NCI-H748 (cell line): ENCODE measurements around the gene CKS2.

Source experiments
- DNase-seq: peaks from one replicate; lab custom pipeline; 2025; ENCODE audit not compliant: unreplicated experiment; lab: John Stamatoyannopoulos, UW

Gene CKS2

DNA sequence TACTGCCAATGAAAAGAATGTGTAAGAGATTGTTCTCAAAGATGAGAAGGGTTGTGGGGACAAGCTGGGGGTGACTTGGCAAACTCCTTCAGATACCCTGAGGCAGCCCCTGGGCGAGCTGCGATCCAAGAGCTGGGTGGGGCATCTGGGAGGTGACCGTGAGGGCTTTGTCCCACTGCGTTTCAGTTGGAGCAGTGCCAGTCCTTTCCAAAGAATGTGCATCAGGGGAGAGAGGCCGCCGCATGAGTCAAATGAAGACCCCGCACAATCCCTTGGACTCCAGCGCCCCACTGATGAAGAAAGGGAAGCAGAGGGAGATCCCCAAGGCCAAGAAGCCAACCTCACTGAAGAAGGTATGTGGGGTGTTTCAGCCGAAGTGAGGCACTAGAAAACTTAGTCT lies 35.7 kb downstream of the CKS2 start:
- DNase-seq: no peak

DNA sequence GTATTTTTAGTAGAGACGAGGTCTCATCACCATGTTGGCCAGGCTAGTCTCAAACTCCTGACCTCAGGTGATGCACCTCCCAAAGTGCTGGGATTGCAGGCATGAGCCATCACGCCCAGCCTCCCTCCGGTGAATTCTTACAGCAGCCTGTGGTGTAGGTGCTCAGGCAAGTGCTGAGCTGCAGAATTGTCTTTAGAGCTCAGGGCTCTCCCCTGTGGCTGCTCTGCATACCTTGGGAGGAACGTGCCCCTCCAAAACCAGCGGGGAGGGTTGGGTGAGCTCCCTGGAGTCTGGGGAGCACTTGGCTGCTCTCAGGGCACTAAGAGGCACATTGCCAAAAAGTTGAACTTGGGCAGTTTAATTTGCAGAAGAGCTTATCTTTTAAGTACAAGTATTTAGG lies 36.7 kb downstream of the CKS2 start:
- no peak for DNase-seq

DNA sequence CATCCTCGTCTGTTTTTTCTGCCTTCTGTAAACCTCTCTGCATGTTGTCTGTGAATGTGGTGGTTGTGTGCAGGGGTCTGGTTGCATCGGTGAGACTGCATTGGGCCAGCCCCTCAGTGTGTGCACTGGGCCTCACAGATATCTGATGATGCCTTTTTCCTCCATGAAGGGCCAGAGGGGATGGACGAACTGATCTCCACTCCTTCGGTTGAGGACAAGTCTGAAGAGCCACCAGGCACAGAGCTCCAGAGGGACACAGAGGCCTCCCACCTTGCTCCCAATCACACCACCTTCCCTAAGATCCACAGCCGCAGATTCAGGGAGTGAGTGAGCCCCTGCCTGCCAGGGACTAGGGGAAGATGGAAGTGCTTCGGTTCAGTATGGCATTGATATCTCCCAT lies 38.6 kb downstream of the CKS2 start:
- DNase-seq: no peak

DNA sequence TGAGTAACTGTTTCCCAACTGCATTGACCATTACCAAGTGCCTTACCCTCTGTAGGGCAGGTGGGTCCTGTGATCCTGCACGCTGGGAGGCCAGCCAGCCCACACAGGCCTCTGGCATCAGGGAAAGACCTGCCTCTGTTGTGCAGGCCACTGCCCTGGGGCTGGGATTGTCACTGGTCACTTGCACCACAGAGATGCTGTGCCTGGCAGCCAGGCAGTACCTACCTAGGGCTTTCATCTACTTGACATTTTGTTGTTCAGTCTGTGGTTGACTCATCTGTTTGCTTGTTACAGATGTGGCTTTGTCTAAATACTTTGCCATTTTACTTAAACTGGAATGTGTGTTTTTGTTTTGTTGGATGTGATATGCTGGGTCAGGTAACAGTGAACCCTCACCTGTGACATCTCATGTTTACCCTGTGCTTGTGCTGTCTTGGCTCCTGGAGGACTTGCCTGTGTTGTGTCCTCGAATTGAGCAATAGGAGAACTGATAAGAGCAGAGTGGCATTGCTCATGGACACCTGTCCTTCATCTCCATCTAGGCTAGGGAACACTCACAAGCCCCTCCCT lies 40.1 kb downstream of the CKS2 start:
- no peak for DNase-seq

DNA sequence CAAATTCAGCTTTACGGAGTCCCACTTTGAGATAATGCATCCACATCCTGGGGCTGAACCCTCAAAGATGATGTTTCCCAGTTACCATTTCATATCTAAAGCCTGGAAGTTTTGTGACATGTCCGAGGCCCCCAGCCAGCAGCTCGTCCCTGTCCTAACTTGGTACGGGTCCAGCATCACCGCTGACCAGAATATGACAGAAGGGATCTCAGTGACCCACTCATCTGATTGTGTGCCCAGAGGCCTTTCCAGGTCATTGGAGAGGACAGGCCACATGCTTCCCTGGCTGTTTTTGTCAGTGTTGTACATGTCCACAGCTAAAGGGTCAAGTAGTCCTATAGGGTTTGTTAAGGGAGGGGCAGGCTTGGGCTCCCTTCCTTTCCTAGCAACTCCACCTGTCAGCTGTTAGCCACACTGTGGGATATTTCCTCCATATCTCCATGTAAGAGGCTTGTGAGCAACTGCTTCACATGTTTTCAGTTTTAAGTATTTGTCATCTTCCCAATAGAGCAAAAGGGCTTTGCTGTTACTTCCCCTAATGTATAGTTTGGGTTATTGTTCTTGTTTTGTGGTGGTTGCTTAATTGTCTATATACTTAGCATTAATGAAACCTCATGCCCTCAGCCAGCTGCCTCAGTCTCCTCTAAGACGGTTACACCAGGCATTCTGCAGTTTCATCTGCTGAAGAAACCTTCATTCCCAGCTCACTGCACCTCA lies 40.7 kb downstream of the CKS2 start:
- no peak for DNase-seq

DNA sequence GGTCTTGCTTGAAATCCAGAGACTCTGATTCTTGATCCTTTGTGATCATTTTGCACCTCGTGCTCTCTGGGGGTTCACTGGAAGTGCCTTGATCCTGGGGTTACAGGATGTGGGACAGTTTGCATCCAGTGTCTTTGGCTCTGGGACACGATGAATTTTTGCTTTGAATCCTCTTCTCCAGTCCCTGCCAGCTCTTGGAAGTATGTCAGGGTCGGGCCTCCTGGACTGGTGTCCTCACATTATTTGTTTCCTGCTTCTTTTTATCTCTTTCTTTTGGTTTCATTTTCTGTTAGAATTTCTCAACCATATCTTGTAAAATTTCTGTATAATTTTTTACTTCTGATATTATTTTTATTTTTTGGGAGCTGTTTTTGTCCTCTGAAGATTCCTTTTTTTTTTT lies 41.5 kb downstream of the CKS2 start:
- DNase-seq: no peak

DNA sequence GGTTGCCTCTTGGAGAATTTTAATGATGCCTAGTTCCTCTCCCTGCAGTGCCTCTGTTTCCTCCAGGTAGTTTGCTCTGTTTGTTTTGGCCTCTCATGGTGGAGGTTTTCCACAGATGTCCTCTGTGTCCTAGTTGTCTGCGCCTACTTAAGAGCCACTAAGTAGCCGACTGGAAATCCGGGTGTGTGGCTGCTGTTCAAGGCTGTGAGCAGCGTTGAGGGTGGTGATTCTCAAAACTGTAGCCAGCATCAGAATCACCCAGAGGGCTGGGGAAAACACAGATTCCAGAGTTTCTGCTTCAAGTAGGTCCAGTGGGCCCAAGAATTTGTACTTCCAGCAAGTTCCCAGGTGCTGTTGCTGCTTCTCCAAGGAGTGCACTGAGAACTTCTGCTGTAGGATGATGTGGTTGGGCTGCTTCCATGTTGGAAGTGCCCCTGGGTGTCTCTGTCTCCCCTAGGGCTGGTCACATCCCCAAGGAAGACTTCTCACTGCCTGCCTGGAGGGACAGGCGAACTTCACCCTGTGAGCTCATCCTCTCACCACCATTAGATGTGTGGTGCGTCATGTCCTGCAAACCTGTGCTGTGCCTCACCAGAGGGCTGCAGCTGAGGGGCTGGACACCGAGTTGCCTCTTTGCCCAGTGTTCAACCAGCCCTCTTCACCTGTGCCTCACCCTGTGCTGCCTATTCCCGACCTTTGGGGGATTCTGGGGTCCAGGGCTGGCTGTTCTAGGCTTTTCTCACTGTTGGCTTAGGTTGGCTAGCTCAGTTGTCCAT lies 42.1 kb downstream of the CKS2 start:
- no peak for DNase-seq

DNA sequence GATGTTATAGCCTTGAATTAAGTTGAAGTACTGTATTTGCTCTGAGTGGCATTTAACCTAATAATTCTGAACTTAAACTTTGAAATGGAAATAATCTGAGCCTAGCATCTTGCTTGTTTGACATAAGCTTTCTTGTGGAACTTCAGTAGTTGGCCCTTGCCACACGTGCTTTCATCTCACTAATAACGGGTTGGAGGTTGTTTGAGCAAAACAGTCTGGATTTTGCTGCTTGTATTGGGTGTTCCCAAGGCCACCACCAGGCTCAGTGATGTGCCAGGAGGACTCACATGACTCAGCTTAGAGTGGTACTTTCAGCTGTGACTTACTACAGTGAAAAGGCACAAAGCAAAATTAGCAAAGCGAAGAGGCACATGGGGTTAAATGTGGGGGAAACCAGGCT lies 43.0 kb downstream of the CKS2 start:
- DNase-seq: no peak

DNA sequence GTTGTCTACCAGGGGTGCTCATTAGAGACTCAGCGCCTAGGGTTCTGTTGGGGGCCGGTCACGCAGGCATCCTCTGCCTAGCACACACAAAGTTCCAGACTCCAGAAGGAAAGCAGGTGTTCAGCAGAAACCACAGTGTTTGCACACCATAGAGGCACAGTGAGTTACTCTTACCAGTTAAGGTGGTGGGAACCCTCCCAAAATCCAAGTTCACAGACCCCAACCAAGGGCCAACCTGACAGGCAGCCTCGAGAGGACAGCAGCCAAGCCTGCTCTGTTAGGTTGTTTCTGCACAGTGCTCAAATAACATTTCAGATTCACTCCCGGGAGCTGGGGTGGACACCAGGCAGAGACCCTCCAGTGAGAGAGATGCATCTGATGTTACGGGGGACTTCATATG lies 43.5 kb downstream of the CKS2 start:
- no peak for DNase-seq

DNA sequence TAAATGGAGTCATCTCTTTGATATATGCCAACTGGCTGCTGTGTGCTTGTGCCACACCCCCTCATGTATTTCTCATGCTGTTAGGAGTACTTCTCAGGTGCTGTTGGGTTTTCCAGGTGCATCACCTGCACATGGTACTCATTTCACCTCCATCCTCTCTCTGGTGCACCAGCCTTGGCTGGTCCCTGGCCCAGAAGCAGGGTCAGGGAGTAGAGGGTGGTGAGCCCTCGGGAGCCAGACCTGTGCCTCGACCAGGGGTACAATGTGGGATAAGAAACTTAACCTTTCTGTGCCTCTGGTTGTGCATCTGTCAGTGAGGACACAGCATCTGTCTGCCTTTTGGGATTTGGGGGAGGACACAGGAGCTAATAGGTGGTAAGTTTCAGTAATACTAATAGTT lies 45.8 kb downstream of the CKS2 start:
- DNase-seq: no peak

DNA sequence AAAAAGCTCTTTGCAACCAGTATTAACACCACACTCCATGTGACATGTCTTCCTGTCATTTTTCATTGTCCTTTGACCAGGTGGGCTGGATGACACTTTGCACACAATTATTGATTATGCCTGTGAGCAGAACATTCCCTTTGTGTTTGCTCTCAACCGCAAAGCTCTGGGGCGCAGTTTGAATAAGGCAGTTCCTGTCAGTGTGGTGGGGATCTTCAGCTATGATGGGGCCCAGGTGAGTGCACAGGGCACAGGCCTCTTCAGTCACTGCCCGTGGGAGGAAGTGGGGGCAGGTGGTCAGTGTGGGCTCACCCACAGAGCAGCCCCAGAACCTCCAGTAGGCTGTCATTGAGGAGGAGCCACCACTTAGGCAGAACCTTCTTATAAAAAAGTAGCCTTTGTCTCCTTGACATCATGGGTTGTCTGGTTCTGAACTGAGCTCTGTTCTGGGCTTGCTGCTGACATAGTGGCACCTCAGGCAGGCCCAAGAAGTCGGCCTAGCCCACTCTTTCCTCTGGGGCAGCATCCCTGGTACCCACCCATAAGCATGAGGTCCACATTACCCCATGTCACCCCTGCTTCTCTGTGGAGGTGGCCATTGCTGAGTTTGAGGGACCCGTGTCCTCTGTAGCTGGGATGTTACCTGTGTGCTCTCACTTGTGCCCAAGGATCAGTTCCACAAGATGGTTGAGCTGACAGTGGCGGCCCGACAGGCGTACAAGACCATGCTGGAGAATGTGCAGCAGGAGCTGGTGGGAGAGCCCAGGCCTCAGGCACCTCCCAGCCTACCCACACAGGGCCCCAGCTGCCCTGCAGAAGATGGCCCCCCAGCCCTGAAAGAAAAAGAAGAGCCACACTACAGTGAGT lies 46.6 kb downstream of the CKS2 start:
- no peak for DNase-seq

DNA sequence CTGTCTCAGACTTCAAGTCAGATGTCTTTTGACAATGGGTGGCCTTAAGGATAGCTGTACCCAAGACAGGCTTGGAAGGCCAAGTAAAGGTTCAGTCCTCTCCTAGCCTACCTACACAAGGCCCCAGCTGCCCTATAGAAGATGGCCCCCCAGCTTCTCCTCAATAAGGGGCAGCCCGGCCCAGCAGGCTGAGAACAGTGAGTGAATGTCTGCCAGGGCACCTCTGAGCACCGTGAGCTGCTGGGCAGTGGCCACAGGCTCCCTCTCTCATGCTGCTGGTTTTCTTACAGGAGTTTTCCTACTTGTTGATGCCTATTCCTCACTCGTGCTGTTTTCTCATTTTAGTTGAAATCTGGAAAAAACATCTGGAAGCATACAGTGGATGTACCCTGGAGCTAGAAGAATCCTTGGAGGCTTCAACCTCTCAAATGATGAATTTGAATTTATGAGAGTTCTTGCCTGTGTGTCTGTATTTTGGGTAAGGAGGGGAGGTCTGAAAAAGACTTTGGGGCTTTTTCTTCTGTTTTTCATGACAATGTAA lies 47.5 kb downstream of the CKS2 start:
- DNase-seq: no peak

DNA sequence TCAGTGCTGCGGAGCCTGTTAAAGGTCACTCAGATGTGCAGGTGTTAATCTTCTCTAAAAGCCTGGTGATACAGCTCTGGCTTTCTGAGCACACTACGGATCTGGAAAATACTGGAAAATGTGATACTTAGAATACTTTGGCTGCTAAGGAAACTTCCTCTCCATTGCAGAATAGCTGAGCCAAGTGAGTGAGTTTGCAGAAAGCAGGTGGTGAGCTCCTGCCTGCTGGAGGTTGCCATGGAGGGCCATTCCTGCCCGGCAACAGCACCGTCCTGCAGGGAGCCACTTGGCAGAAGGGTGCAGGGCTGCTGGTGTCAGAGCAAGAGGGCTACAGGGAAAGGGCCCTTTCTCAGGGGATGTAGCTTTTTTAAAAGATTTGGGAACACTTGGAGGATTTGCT lies 48.0 kb downstream of the CKS2 start:
- no peak for DNase-seq

DNA sequence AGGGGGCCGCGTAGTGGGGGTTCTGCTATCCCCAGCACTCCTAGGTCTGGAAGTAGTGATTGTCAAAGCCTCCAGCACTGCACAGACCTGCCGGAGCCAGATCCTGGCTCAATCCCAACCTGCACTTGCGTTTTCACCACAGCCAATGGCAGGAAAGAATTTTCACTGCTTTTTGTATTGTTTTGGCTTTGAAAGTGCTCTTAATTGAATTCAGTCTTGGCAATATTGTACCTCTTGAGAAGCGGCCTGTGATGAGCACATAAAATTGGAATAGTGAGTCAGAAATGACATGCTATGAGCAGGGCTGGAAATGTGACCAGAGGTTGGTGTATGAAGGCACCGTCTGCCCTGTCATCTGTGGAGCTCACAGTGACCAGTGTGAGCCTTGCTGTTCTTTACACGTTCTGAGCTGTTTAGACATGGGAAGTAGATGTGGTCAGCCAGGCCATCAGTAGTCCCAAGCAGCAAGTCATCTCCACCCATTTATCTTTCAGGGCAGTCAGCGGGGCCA lies 48.8 kb downstream of the CKS2 start:
- DNase-seq: no peak

DNA sequence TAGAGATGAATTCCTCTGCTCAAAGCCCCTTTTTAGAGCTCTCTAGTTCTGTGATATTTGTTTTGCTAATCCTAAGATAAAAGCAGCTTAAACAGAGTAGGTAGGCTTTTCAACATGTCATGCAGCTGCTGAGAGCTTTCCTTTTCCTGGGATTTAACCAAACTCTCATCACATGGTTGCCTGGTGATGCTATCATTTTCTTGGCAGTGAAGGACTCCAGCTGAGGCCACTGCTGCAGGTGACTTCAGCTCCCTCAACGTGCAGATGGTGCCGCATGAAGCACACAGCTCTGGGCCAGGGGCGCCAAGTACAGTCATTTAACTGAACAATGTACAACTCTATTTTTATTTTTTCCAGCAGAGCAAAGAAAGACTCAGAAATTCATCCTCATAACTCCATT lies 49.5 kb downstream of the CKS2 start:
- DNase-seq: no peak

DNA sequence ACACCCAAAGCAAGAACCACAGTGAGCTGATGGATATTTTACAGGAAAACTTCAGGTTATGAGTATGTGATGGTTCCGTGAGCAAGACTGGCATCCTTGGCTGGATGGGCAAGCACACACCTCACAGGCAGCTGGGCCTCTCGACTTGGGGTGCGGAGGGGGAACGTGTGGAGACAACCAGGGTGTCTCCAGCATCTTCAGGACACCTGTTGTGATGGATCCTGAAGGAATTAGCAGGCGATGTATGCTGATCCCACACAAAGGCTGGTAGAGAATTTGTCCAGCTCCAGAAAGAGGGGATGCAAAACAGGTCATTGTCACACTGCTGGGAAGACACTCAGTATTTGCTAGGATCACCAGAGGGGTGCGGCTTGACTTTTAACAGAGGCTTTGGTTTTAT lies 50.0 kb downstream of the CKS2 start:
- DNase-seq: no peak

DNA sequence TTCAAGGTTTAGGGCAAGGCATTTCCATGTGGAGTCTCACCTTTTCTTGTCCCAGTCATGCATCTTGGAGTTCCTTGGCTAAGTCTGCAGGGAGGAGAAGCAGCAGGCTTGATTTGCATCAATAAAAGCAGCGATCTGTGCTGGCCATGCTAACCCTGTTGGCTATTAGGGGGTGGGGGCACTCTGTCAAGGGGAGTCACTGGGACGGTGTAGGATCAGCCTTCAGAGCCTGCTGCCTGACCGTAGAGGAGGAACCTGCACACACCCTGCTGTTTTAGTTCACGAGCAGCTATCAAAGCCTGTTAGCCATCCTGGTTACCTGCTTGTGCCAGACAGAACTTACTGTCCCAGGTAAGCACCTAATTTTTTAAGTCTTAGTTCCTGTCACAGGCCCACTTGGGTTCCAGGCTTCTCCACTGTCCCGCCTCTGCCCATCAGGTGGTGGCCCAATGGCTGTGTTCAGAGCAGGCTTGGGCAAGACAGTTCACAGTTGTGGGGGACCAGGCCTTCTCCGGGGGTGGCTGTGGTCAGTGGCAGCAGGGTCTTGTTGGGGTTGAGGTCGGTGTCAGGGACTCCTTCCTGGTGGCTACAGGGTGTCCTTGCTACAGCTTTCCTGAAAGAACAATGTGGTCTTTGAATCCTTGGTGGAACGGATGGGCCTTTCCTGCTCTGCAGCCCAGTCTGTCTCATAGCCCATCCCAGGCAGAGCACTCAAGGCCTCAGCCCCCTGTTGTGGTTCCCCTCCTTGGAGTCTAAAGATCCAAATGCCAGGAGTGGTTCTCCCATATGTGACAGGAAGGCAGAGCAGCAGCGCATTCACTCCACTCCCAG lies 51.0 kb downstream of the CKS2 start:
- no peak for DNase-seq

DNA sequence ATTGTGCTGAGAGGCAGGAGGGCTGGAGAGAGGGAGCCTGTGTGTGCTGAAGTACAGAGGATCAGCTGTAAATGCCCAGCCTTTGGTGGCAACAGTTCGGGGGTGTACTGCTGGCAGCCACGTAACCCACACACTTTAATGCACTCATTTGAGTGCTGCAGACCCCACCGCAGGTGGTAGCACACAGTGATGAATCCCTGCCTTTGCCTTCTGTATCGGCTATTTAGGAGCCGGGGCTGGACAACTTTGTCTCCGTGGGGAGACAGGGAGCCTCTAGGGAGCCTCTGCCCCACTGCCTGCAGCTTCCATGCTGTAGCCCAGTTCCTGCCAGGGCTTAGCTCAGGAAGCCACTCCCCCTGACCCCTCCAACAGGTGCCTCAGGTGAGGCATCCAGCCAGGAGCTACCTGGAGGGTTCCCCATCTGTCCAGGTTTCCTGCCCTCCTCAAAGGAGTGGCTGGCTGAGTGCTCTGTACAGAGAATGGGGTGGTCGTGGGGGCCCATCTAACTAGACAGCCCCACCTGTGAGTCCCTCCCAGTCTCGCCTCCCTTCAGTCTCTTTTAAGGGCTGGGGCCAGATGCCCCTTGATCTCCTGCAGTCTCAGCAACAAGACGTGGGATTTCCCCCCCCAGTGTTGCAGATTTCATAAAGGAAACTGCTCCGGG lies 51.8 kb downstream of the CKS2 start:
- DNase-seq: no peak

DNA sequence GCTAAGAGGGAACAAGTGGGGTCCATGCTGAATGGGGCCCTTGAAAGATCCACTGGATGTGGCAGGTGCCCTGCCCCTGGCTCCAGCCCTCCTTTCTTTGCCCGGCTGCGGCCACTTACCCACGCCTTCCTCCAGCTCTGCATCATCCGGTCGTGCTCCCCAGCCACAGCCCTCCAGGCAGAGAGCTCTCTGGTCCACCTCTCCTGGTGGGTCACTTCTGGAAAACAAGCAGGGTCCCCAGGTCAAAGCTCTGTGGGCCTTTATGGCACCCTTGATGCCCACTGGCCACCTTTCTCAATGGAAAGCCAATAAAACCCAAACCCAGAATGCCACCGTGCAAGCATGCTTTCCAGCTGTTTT lies 52.3 kb downstream of the CKS2 start:
- DNase-seq: no peak
